Upper lobe of left lung (tissue), 6 donors: ENCODE results near the gene OR52I1. TPM values are rescaled to one million over a fixed set of nuclear protein-coding genes. Genes with fewer than 3 reads are reported as not detected.

Experiments
- ATAC-seq, 2 donors: fragments of 200-7000 bp; cut with Tn5 transposase; one replicate each; pipeline ENCODE4 v1.9.1; 2022; ENCODE audit warnings: mild to moderate bottlenecking in 2 of 2, moderate library complexity in 2 of 2; ENCODE audit not compliant: low FRiP score in 2 of 2
- DNase-seq, 2 donors: peaks; one replicate each; pipeline ENCODE4 v3.0.0-alpha.2; 2019 to 2020
- H3K27ac ChIP-seq, 4 donors: fragments of 200-600 bp; sonication (generic); one replicate each; pipeline ENCODE4 v1.5.1; 2016 to 2019
- H3K27me3 ChIP-seq, 4 donors: fragments of 200-600 bp; sonication (generic); one replicate each; pipeline ENCODE4 v1.5.1; 2017 to 2019
- H3K36me3 ChIP-seq, 4 donors: fragments of 200-600 bp; sonication (generic); one replicate each; pipeline ENCODE4 v1.5.1; 2016 to 2019
- H3K4me1 ChIP-seq, 4 donors: fragments of 200-600 bp; sonication (generic); one replicate each; pipeline ENCODE4 v1.5.1; 2018 to 2019
- H3K4me3 ChIP-seq, 4 donors: fragments of 200-600 bp; sonication (generic); one replicate each; pipeline ENCODE4 v1.5.1; 2017 to 2019; ENCODE audit warnings: mild to moderate bottlenecking in 2 of 4, moderate library complexity in 1 of 4
- H3K9me3 ChIP-seq, 4 donors: fragments of 200-600 bp; sonication (generic); one replicate each; pipeline ENCODE4 v1.5.1; 2018 to 2019
- CTCF ChIP-seq, 6 experiments: fragments of 450-650 bp in 4 of 6; fragments of 200-600 bp in 2 of 6; sonication (generic) in 2 of 6; IDR thresholded peaks; one replicate each; pipeline ENCODE4 v1.5.1; 2016 to 2019; ENCODE audit warnings: antibody characterized with exemption in 6 of 6
- EP300 ChIP-seq, 4 donors: sonication (generic); formaldehyde crosslinking; IDR thresholded peaks; one replicate each; pipeline ENCODE4 v1.5.1; 2017; ENCODE audit warnings: antibody characterized with exemption in 4 of 4, control low read depth in 2 of 4
- POLR2A ChIP-seq, 4 donors: fragments of 450-650 bp; IDR thresholded peaks; one replicate each; pipeline ENCODE4 v1.5.1; 2016 to 2017; ENCODE audit warnings: antibody characterized with exemption in 4 of 4, mild to moderate bottlenecking in 2 of 4
- POLR2AphosphoS5 ChIP-seq, 2 donors: sonication (generic); formaldehyde crosslinking; IDR thresholded peaks; one replicate each; pipeline ENCODE4 v1.5.1; 2017; ENCODE audit warnings: antibody characterized with exemption in 2 of 2
- WGBS, 2 donors: methylation state at CpG; one replicate each; pipeline ENCODE4 v1.1.5; 2017 to 2018; 5-methylcytosine and 5-hydroxymethylcytosine counted together
- total RNA-seq, 6 donors: library from RNA; depleted of rRNA in 4 of 6; stranded (reverse); fragments of >200 nt in 4 of 6; gene quantifications; one replicate each; pipeline versions ENCODE4 v1.1.0 to v1.2.1, GENCODE V29; 2016 to 2021
- donor health status: DM: no; HTN: no; CAD: no; lungs with moderate emphysema.
- donor health status: DM: no; HTN: yes; CAD: no; lungs with severe emphysema.

OR52I1 gene
- total RNA-seq, 6 donors from 2014 or later = not detected

DNA sequence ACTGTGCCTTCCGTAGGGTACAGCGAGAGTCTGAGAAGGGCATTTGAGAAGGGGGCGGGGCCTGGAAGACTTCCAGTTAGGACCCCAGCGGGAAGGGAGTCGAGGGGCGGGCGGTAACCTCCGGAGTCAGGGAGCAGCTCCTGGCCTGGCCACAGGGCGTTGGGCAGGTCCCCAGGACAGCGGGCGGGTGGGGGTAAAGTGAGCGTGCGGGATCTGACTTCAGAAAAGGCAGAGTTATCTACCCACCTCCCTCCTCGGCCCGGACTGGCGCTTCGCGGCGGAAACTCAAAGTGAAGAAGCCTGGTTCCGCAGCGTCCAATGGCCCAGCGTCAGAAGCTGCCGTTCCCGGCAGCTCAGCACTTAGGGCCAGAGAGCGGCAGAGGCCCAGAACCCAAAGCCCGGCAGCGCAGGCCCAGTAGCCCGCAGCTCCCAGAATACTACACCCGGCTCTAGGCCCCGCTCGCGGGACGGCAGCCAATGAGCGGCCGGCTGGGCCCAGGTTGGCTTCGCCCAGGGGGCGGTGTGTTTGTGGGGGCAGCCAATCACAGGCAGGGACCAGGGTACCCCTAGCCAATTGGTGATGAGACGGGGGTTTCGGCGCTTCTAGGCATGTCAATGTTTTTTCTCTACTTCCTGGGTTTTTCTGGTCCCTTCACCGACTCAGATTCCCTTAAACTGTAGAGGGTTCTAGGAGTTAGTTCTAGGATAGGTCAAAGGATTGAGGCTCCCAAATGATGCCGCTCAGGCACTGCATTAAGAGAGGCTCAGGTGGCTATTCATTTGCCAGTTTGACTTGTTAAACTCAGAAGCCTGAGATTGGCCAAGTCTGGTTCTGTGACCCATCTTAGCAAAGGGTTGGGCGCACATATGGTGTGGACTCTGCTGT is 14.2 kb downstream of the OR52I1 start, which contains the start of gene TRIM68:
Gene TRIM68 (minus strand): TSS at position 451 of the 886 bp plus-strand sequence. CDS start 2,727 bp downstream, outside the sequence.
- Histone ChIP-seq H3K9me3 (no peaks in the 10 kb centered on the region), H3K4me1 (peaks cover 9 to 17% (median 14%) of the 10 kb centered on the region in 4 donors), H3K27me3 (no peaks in the 10 kb centered on the region), H3K36me3 (peaks cover 0 to 13% (median 4%) of the 10 kb centered on the region in 4 donors), H3K27ac (peak within 1 kb of the TSS; percentile 85 to 94 (median 92)), H3K4me3 (peak within 1 kb of the TSS; percentile 49 to 78 (median 66))
- WGBS, 2 donors = 4 to 8% methylated on average over 20 to 43 of the region's 43 CpGs
- TF ChIP-seq EP300 (IDR thresholded peaks at IDR 0.05) (no peak), POLR2A (IDR thresholded peaks at IDR 0.05) (peak in 2 of 4 donors; percentile 62 to 89), CTCF (IDR thresholded peaks at IDR 0.05) (peak in 2 of 6 experiments; percentile 9 to 16), POLR2AphosphoS5 (IDR thresholded peaks at IDR 0.05) (peak; percentile 47 to 74)
- ATAC-seq = peak; percentile 100
- peak; percentile 97 to 98 for DNase-seq

GRCh38 chr11:4610258-4610935 is 16.6 kb downstream of the OR52I1 start:
- H3K27me3 ChIP-seq = no peaks in the 10 kb centered on the region
- peaks cover 9 to 17% (median 14%) of the 10 kb centered on the region in 4 donors for H3K4me1 ChIP-seq
- DNase-seq = no peak
- TF ChIP-seq POLR2A (IDR thresholded peaks at IDR 0.05) (no peak), EP300 (IDR thresholded peaks at IDR 0.05) (no peak), POLR2AphosphoS5 (IDR thresholded peaks at IDR 0.05) (no peak), CTCF (IDR thresholded peaks at IDR 0.05) (no peak)
- no peaks in the 10 kb centered on the region for H3K9me3 ChIP-seq
- H3K27ac ChIP-seq = peak overlapping the region in 2 of 4 donors; percentile 10 to 58
- 26 to 36% methylated on average over 3 of the region's 3 CpGs for WGBS, 2 donors
- H3K4me3 ChIP-seq = peak overlapping the region in 2 of 4 donors; percentile 1 to 20
- ATAC-seq = no peak
- H3K36me3 ChIP-seq = no peaks in the 10 kb centered on the region

DNA sequence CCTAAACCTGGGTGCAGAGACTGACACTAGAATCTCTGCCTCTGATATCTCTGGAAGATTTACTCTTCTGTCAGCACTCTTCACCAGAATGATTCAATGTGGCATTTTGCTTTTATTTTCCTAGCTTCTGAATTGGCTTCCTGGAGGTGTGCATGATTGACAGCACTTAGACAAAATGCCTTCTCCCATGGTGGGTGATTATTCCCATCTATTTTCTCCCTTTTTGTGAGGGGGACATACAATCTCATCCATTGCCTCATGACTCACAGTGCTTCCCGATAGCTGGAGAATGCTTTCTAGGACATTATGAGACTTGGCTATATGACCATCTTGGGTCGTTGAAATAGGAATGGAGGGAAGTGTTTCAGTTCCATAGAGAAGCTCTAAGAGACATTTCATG is 18.1 kb downstream of the OR52I1 start:
- ATAC-seq (no peak), DNase-seq (no peak)
- TF ChIP-seq POLR2A (IDR thresholded peaks at IDR 0.05) = no peak
- TF ChIP-seq CTCF (IDR thresholded peaks at IDR 0.05) = no peak
- no peak overlapping the region for H3K27ac ChIP-seq
- H3K9me3 ChIP-seq = no peaks in the 10 kb centered on the region
- no peak overlapping the region for H3K4me3 ChIP-seq
- no peaks in the 10 kb centered on the region for H3K36me3 ChIP-seq
- 85 to 94% methylated on average over 2 of the region's 2 CpGs for WGBS, 2 donors
- H3K27me3 ChIP-seq = no peaks in the 10 kb centered on the region
- H3K4me1 ChIP-seq = peaks cover 2 to 12% (median 5%) of the 10 kb centered on the region in 4 donors

GRCh38 chr11:4615856-4616444 is 22.1 kb downstream of the OR52I1 start:
- TF ChIP-seq POLR2A (IDR thresholded peaks at IDR 0.05) = no peak
- TF ChIP-seq EP300 (IDR thresholded peaks at IDR 0.05) = no peak
- TF ChIP-seq CTCF (IDR thresholded peaks at IDR 0.05) = no peak
- TF ChIP-seq POLR2AphosphoS5 (IDR thresholded peaks at IDR 0.05) = no peak
- H3K4me3 ChIP-seq = no peak overlapping the region
- no peaks in the 10 kb centered on the region for H3K27me3 ChIP-seq
- H3K36me3 ChIP-seq = no peaks in the 10 kb centered on the region
- DNase-seq = no peak
- no peak overlapping the region for H3K27ac ChIP-seq
- no peaks in the 10 kb centered on the region for H3K9me3 ChIP-seq
- no peak for ATAC-seq
- H3K4me1 ChIP-seq = no peaks in the 10 kb centered on the region
